ENCODE data around the gene NT5DC2. TPM values are rescaled to one million over a fixed set of nuclear protein-coding genes. Genes with fewer than 3 reads are reported as not detected.

NT5DC2 gene
- total and polyA plus RNA-seq, 2 of the 8 experiments (the other 6 are each of a cell fraction or from before 2014, with no cell fraction given) = 331 to 477 TPM

GRCh38 chr3:52518723-52519444 lies 14.8 kb downstream of the NT5DC2 start:
- DNase-seq (ENCODE audit: low read depth in 1 of 2, low spot score in 2 of 2) = peak in 1 of 2 experiments; percentile 84
- H3K4me2 ChIP-seq (ENCODE audit: insufficient read depth in 1 of 2, low read depth in 2 of 2, low read length in 2 of 2) = peak overlapping the region; percentile 58 to 89
- POLR2A ChIA-PET (ENCODE audit: partially characterized antibody) = interaction anchor here (0.9 to 4.4 kb wide), 8 partner anchors 8 to 120 kb away, joined by 3 to 25 read pairs (median 6); partner anchors contain the start of gene UQCC5

More at GRCh38 chr3:52518723-52519444, 14.8 kb downstream of the NT5DC2 start:
- Histone ChIP-seq H3K4me3 (ENCODE audit: extremely low read depth in 1 of 4, insufficient read depth in 2 of 4, low read depth in 3 of 4, low read length in 4 of 4) (peak overlapping the region; percentile 31 to 60 (median 34)), H4K5ac (ENCODE audit: insufficient read length, low read depth, low read length) (no peak overlapping the region), H4K8ac (ENCODE audit: extremely low read depth, insufficient read depth, low read length) (peak overlapping the region; percentile 91), H3K4me1 (replicated peaks in 1 of 4; ENCODE audit: control insufficient read depth in 3 of 4, insufficient read depth in 4 of 4, low read length in 3 of 4) (peaks cover 0 to 6% (median 4%) of the 10 kb centered on the region in 4 experiments; a peak in 5 of 7 replicates), H3K56ac (replicated peaks; ENCODE audit: insufficient read length, low read depth, low read length) (no peak overlapping the region), H3K4ac (replicated peaks; ENCODE audit: insufficient read length, low read depth, low read length) (peak overlapping the region; percentile 27), H2BK5ac (ENCODE audit: low read depth, low read length) (peak overlapping the region; percentile 52; the same call in 1 of the 2 replicates), H2BK15ac (ENCODE audit: low read length) (no peak overlapping the region; the same call in 1 of the 2 replicates), H3K79me1 (ENCODE audit: low read depth, low read length) (no peaks in the 10 kb centered on the region), H2BK20ac (ENCODE audit: low read length) (no peak overlapping the region), H3K79me2 (ENCODE audit: control insufficient read depth in 1 of 2, insufficient read depth in 2 of 2, low read length in 2 of 2) (no peaks in the 10 kb centered on the region), H4K20me1 (replicated peaks in 1 of 2; ENCODE audit: control insufficient read depth in 1 of 2, insufficient read depth in 2 of 2, low read length in 2 of 2) (peaks cover 0 to 8% of the 10 kb centered on the region in 2 experiments), H4K91ac (replicated peaks; ENCODE audit: insufficient read length, low read length) (peak overlapping the region; percentile 11), H3K9ac (replicated peaks in 1 of 4; ENCODE audit: extremely low read depth in 1 of 4, low read depth in 3 of 4, low read length in 3 of 4) (no peak overlapping the region), H3K18ac (ENCODE audit: extremely low read depth, low read length) (peak overlapping the region; percentile 25), H3K14ac (ENCODE audit: insufficient read length) (no peak overlapping the region), H2BK120ac (replicated peaks; ENCODE audit: low read depth, low read length) (no peak overlapping the region), H2AFZ (ENCODE audit: low read length) (peak overlapping the region; percentile 91), H3K9me3 (ENCODE audit: insufficient read depth in 2 of 2, low read depth in 1 of 2, low read length in 1 of 2) (no peaks in the 10 kb centered on the region), H3K36me3 (ENCODE audit: control insufficient read depth in 2 of 4, insufficient read depth in 4 of 4, low read length in 3 of 4) (peaks cover 0 to 9% (median 2%) of the 10 kb centered on the region in 4 experiments; a peak in 4 of 8 replicates), H2AK5ac (ENCODE audit: low read depth, low read length) (no peak overlapping the region), H3K23ac (ENCODE audit: insufficient read length) (no peak overlapping the region), H3K23me2 (ENCODE audit: low read depth, low read length) (no peaks in the 10 kb centered on the region; the same call in 1 of the 2 replicates), H3K27ac (ENCODE audit: low read depth, low read length) (no peak overlapping the region), H2BK12ac (ENCODE audit: low read depth, low read length) (peak overlapping the region; percentile 43; the same call in 1 of the 2 replicates), H3K27me3 (replicated peaks in 1 of 4; ENCODE audit: control insufficient read depth in 3 of 4, extremely low read depth in 1 of 4, insufficient read depth in 3 of 4, low read length in 3 of 4) (peaks cover 0 to 11% (median 4%) of the 10 kb centered on the region in 4 experiments; a peak in 5 of 7 replicates)
- FAIRE-seq = no peak
- CTCF ChIA-PET (ENCODE audit: partially characterized antibody) = interaction anchor here (0.9 to 4.4 kb wide), 9 partner anchors 8 to 134 kb away, joined by 3 to 20 read pairs (median 6); no protein-coding TSS in a partner anchor
- TF ChIP-seq PHF8 (conservative IDR thresholded peaks at IDR 0.05; ENCODE audit: low read depth, low read length) (0 out of 2 replicates have a peak, but pooled peaks have one; percentile 30), JUND (IDR thresholded peaks at IDR 0.05; ENCODE audit: low read length) (no peak), KDM4A (IDR thresholded peaks at IDR 0.05; ENCODE audit: low read depth, low read length, severe bottlenecking) (peak; percentile 76), GABPA (IDR thresholded peaks at IDR 0.05; ENCODE audit: borderline replicate concordance, insufficient read depth, low read length) (no peak), SIN3A (conservative IDR thresholded peaks at IDR 0.05 in 1 of 2, IDR thresholded peaks at IDR 0.05 in 1 of 2; ENCODE audit: low read depth in 1 of 2, low read length in 2 of 2) (peak in 1 of 2 experiments; percentile 48; a peak in 1 of 4 replicates), MAX (IDR thresholded peaks at IDR 0.05) (peak; percentile 96), CBX5 (IDR thresholded peaks at IDR 0.05; ENCODE audit: low read depth, low read length) (no peak), E2F6 (IDR thresholded peaks at IDR 0.05) (peak; percentile 81)
- 25% methylated on average over 33 of the region's 50 CpGs; no CpG with 5 or more reads in 1 of the 2 experiments for WGBS, 2 experiments (ENCODE audit: extremely low coverage in 1 of 2, insufficient coverage in 1 of 2, insufficient read length in 1 of 2, insufficient replicate concordance in 2 of 2, low coverage in 1 of 2, low lambda C conversion rate in 2 of 2, missing lambda C conversion rate in 1 of 2)
